RCC 7860 (cell line): Measurements from ENCODE around the gene MPG.
"Not testable (repeated sequence)": the region's sequence is repeated elsewhere in the genome, so short reads cannot be mapped to it uniquely, and the experiment has no call there.

ENCODE experiments used
- DNase-seq: peaks from one replicate; pipeline ENCODE4 v3.0.0-alpha.2; 2015; ENCODE audit warnings: low spot score
- FAIRE-seq: peaks from 2 replicates; lab custom pipeline; 2012; peaks lifted over from hg19 to GRCh38; lab: Jason Lieb, UNC

Gene MPG

DNA sequence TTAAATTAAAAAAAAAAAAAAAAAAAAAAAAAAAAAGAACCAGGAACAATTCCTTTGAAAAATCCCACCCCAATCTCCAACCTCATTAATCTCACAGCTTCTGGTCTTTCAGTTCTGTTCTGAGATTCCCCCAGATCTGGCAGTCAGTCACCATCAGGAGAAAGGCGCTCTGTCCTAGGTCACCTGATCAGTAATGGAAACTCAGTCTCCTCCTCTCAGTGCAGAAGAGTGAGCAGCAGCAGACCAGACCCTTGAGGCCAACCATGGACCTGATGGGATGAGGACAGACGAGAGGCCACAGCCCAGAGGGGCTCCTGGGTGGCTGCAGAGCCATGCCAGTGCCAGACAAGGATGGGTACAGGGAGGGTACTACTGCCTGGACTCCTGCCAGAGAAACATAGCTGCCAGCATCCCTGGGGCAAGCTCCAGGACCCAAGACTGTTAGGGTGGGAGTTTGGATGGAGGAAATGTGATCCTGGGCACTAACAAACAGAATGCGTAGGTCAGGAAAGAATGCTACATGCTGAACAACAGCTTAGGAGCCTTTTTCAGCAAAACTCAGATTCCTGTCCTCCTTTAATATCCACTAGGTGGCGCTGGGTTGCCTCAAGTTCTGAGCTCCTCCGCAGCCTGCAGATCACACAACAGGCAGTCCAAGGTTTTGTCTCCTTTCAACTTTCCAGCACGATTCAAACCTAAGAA, 28.7 kb downstream of the MPG start:
- DNase-seq = peak; percentile 57
- FAIRE-seq = no peak

- no peak for FAIRE-seq
- no peak for DNase-seq
Observed at GRCh38 chr16:112153-112840, 34.3 kb downstream of the MPG start.

DNA sequence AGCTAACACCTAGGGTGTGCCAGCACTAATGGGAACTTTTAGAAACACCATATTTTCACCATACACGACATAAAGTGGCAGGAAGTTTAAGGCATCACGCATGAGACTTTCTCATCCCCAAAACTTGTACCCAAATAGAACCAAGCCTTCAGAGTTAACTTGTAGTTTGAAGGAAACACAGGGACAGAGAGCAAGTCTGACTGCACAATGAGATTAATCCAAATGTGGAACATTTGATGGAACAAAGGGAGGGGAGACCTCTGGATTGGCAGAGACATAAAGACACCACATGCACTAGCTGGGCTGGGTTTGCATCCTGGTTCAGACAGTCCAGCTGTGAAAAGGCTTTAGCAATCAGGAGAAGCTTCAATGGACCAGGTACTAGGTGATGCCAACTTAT, 36.3 kb downstream of the MPG start:
- no peak for DNase-seq
- FAIRE-seq = no peak

GRCh38 chr16:116015-116414, 38.0 kb downstream of the MPG start:
- DNase-seq (no peak), FAIRE-seq (no peak)

DNA sequence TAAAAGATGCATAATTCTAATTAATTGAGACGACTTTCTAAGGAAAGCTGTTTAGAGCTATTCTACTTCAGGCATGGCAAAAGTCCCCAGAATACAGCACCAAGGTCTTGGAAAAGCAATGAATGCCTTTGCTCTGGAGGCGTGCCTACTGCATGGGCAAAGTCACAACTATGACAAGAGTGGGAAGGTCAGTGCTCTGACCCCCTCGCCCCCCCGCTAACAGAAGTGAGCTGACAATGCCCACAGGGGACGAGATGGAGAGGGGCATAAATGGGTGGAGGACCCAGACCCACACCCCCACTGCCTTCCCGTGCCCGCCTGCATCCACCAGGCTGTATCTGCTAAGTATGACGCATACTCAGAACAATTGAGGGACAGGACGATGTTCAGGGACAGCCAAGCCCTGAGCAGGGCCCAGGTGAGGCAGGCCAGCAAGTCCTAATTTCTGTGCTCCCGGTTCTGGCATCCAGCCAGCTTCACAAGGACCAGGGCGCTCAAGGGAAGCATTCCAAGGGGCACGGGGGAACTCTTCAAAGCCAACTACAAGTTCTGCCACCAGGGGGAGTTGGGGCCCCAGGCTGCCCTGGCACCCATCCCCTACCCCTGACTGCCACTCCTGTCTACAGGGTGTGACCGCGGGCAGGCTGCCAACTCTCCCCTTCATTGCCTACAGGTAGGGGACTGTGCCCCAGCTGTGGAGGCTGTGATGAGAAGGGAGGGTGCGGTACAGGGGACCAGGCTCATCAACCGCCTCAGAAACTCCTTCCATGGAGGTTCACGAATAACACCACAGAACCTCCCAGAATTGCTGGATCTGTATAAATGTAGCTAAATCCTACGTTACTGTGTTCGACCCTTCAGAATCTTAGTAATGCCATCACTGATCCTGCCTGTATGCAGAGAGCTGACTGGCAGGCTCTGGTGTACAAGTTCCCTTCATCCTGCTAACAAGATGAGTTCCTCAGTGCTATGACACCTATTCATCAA, 39.6 kb downstream of the MPG start:
- FAIRE-seq (no peak), DNase-seq (peak; percentile 36)

DNA sequence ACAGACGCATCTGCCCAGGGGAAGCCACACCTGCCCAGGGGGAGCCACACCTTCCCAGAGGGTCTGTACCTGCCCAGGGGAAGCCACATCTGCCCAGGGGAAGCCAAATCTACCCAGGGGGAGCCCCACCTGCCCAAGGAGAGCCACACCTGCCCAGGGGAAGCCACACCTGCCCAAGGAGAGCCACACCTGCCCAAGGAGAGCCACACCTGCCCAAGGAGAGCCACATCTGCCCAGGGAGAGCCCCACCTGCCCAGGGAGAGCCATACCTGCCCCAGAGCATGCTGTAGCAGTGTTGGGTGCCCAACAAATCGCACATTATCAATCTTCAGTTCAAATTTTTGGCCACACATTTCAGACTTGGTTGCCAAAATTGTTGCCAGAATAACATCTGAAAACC, 40.8 kb downstream of the MPG start:
- FAIRE-seq = no peak
- DNase-seq = no peak

- DNase-seq = no peak
- no peak for FAIRE-seq
Observed at GRCh38 chr16:119295-119694, 41.3 kb downstream of the MPG start.

DNA sequence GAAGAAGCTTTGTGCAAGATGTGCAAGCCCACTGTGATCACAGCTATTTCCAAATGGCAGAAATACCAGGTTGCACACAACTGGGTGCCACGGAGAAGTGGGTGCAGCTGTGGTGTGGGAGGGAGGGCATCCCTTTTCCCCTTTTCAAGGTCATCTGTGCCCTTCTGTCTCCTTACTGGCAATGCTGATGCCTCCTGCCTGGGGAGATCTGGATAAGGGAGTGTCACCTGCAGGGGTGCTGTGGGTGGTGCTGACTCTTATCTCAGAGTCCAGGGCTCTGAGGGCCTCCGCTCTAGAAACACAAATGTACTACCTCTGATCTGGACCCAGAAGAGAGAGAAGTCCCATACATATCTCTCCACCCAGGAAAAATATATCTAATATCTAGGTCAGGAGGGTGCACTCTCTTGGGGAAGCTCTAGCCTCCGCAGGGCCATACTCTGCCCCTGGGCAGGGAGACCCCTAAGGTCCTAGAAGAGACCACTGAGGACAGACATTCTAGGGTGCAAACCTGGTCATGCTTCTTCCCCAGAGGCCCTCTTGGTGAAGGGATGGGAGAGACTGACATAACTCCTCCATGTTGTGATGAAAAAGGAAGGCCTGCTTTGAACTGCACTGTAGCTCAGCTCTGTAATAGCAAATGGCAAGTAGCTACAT, 41.9 kb downstream of the MPG start:
- DNase-seq (no peak), FAIRE-seq (no peak)

GRCh38 chr16:120756-121155, 42.7 kb downstream of the MPG start:
- DNase-seq = no peak
- no peak for FAIRE-seq

GRCh38 chr16:122361-122760, 44.3 kb downstream of the MPG start:
- no peak for DNase-seq
- no peak for FAIRE-seq

GRCh38 chr16:123558-124350, 45.7 kb downstream of the MPG start:
- not testable (repeated sequence) for FAIRE-seq, DNase-seq

DNA sequence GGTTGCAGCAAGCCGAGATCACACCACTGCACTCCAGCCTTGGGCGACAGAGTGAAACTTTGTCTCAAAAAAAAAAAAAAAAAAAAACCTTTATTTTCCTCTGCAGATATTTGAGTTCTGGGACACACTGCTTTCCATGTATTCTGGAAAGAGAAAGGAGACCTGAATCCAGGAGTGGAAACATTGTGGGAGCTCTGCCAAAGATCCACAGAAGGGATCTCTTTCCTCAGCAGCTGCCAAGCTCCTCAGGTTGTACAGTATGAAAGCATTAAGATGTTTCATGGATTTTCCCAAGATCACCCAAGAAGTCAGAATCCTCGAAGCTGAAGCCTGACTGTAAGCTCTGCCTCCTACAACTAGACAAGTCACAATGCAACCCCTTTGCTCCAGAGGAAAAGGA, 47.0 kb downstream of the MPG start:
- DNase-seq (no peak), FAIRE-seq (no peak)

- FAIRE-seq = no peak
- no peak for DNase-seq
Observed at GRCh38 chr16:129075-129474, 51.0 kb downstream of the MPG start.

GRCh38 chr16:130533-131173, 52.6 kb downstream of the MPG start:
- DNase-seq (no peak), FAIRE-seq (no peak)

DNA sequence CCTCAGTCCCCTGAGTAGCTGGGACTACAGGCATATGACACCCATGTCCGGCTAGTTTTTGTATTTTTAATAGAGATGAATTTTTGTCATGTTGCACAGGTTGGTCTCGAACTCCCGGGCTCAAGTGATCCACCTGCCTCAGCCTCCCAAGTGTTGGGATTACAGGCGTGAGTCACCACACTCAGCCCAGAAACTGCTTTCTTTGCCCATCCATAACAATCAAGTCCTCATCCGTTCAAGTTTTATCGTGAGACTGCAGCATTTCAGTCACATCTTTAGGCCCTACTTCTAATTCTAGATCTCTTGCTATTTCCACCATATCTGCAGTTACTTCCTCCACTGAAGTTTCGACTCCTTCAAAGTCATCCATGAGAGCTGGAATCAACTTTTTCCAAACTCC, 54.1 kb downstream of the MPG start:
- FAIRE-seq = no peak
- no peak for DNase-seq

GRCh38 chr16:133716-134115, 55.7 kb downstream of the MPG start:
- DNase-seq (no peak), FAIRE-seq (no peak)
